ENCODE results near the gene TGM1.

TGM1 gene

DNA sequence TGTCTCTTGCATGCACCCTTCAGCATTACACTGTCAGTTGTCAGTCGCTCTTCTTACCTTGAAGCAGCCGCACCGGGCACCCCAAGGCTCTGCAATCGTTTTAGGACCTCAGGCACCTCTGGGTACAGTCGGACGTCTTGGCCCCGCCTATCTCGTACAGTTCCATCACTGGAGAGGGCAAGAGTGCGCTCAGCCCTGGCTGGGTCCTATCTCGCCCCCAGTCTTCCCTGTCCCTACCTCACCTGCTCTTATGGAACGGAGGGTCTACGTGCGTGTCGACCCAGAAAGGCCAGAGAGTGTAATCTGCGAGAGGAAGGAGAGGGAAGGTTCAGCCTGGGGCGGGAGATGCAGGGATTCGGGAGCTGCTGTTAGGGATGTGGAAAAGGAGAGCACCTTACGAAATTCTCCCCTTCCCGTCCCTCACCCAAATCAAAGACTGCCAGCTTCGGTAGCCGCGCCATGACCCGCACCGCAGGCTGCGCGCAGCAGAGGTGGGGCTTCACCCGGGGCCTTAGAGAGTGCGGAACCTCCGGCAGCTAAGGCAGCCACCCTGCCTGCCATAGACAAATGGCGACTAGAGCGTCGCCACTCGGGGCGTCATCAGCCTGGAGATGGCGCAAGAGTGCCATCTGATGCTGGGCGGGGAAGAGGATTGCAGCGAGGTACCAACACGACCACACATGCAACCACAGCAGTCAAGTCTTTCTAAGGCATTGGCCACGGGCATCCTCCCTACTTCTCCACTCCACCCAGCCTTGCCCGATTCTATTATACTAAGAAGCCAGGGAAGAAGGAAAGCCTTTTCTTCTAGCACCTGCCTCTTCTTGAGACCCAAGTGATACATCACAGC lies 47.3 kb downstream of the TGM1 start, which contains the start of gene MDP1 (continued):
- TF ChIP-seq BCL11A (tag by site-specific recombination; IDR thresholded peaks at IDR 0.05; ENCODE audit: low read depth) (no peak), ZNF423 (tag by site-specific recombination; IDR thresholded peaks at IDR 0.05) (peak; percentile 18; the same call in 1 of the 2 replicates), ZNF529 (tag by site-specific recombination; IDR thresholded peaks at IDR 0.05; ENCODE audit: insufficient replicate concordance) (no peak), GLI2 (tag by site-specific recombination; IDR thresholded peaks at IDR 0.05; ENCODE audit: borderline replicate concordance, low read depth) (no peak), ZNF112 (tag by site-specific recombination; IDR thresholded peaks at IDR 0.05) (no peak), ZNF843 (tag by site-specific recombination; IDR thresholded peaks at IDR 0.05) (peak; percentile 25; the same call in 1 of the 2 replicates), ZXDB (tag by site-specific recombination; IDR thresholded peaks at IDR 0.05) (peak; percentile 85; the same call in 1 of the 2 replicates), ZBTB21 (tag by site-specific recombination; IDR thresholded peaks at IDR 0.05) (peak; percentile 85), ZNF560 (tag by site-specific recombination; IDR thresholded peaks at IDR 0.05; ENCODE audit: borderline replicate concordance) (no peak), ZNF426 (tag by site-specific recombination; IDR thresholded peaks at IDR 0.05) (no peak), ZNF629 (tag by site-specific recombination; IDR thresholded peaks at IDR 0.05) (peak; percentile 93), ZNF10 (tag by site-specific recombination; IDR thresholded peaks at IDR 0.05) (peak; percentile 47; the same call in 1 of the 2 replicates), KLF9 (tag by site-specific recombination; IDR thresholded peaks at IDR 0.05; ENCODE audit: low read depth) (peak; percentile 6; the same call in 1 of the 2 replicates), ZNF292 (tag by site-specific recombination; IDR thresholded peaks at IDR 0.05; ENCODE audit: borderline replicate concordance, low read depth) (no peak), ZNF747 (tag by site-specific recombination; IDR thresholded peaks at IDR 0.05) (no peak), ZNF138 (tag by site-specific recombination; IDR thresholded peaks at IDR 0.05; ENCODE audit: borderline replicate concordance) (no peak), ZNF155 (tag by site-specific recombination; IDR thresholded peaks at IDR 0.05) (no peak)
- TF ChIP-seq, protein P1, sequence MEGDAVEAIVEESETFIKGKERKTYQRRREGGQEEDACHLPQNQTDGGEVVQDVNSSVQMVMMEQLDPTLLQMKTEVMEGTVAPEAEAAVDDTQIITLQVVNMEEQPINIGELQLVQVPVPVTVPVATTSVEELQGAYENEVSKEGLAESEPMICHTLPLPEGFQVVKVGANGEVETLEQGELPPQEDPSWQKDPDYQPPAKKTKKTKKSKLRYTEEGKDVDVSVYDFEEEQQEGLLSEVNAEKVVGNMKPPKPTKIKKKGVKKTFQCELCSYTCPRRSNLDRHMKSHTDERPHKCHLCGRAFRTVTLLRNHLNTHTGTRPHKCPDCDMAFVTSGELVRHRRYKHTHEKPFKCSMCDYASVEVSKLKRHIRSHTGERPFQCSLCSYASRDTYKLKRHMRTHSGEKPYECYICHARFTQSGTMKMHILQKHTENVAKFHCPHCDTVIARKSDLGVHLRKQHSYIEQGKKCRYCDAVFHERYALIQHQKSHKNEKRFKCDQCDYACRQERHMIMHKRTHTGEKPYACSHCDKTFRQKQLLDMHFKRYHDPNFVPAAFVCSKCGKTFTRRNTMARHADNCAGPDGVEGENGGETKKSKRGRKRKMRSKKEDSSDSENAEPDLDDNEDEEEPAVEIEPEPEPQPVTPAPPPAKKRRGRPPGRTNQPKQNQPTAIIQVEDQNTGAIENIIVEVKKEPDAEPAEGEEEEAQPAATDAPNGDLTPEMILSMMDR (tag by site-specific recombination; IDR thresholded peaks at IDR 0.05), result peak; percentile 93
- TF ChIP-seq, protein P2, sequence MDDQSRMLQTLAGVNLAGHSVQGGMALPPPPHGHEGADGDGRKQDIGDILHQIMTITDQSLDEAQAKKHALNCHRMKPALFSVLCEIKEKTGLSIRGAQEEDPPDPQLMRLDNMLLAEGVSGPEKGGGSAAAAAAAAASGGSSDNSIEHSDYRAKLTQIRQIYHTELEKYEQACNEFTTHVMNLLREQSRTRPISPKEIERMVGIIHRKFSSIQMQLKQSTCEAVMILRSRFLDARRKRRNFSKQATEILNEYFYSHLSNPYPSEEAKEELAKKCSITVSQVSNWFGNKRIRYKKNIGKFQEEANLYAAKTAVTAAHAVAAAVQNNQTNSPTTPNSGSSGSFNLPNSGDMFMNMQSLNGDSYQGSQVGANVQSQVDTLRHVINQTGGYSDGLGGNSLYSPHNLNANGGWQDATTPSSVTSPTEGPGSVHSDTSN (CRISPR knock-in tag; IDR thresholded peaks at IDR 0.05), result peak; percentile 72
- TF ChIP-seq, protein P3, sequence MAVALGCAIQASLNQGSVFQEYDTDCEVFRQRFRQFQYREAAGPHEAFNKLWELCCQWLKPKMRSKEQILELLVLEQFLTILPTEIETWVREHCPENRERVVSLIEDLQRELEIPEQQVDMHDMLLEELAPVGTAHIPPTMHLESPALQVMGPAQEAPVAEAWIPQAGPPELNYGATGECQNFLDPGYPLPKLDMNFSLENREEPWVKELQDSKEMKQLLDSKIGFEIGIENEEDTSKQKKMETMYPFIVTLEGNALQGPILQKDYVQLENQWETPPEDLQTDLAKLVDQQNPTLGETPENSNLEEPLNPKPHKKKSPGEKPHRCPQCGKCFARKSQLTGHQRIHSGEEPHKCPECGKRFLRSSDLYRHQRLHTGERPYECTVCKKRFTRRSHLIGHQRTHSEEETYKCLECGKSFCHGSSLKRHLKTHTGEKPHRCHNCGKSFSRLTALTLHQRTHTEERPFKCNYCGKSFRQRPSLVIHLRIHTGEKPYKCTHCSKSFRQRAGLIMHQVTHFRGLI (tag by site-specific recombination; IDR thresholded peaks at IDR 0.05), result peak; percentile 68; the same call in 1 of the 2 replicates
- TF ChIP-seq, protein P4, sequence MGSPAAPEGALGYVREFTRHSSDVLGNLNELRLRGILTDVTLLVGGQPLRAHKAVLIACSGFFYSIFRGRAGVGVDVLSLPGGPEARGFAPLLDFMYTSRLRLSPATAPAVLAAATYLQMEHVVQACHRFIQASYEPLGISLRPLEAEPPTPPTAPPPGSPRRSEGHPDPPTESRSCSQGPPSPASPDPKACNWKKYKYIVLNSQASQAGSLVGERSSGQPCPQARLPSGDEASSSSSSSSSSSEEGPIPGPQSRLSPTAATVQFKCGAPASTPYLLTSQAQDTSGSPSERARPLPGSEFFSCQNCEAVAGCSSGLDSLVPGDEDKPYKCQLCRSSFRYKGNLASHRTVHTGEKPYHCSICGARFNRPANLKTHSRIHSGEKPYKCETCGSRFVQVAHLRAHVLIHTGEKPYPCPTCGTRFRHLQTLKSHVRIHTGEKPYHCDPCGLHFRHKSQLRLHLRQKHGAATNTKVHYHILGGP (tag by site-specific recombination; IDR thresholded peaks at IDR 0.05), result no peak
- TF ChIP-seq, protein P5, sequence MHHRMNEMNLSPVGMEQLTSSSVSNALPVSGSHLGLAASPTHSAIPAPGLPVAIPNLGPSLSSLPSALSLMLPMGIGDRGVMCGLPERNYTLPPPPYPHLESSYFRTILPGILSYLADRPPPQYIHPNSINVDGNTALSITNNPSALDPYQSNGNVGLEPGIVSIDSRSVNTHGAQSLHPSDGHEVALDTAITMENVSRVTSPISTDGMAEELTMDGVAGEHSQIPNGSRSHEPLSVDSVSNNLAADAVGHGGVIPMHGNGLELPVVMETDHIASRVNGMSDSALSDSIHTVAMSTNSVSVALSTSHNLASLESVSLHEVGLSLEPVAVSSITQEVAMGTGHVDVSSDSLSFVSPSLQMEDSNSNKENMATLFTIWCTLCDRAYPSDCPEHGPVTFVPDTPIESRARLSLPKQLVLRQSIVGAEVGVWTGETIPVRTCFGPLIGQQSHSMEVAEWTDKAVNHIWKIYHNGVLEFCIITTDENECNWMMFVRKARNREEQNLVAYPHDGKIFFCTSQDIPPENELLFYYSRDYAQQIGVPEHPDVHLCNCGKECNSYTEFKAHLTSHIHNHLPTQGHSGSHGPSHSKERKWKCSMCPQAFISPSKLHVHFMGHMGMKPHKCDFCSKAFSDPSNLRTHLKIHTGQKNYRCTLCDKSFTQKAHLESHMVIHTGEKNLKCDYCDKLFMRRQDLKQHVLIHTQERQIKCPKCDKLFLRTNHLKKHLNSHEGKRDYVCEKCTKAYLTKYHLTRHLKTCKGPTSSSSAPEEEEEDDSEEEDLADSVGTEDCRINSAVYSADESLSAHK (tag by site-specific recombination; IDR thresholded peaks at IDR 0.05), result no peak
- TF ChIP-seq, protein P6, sequence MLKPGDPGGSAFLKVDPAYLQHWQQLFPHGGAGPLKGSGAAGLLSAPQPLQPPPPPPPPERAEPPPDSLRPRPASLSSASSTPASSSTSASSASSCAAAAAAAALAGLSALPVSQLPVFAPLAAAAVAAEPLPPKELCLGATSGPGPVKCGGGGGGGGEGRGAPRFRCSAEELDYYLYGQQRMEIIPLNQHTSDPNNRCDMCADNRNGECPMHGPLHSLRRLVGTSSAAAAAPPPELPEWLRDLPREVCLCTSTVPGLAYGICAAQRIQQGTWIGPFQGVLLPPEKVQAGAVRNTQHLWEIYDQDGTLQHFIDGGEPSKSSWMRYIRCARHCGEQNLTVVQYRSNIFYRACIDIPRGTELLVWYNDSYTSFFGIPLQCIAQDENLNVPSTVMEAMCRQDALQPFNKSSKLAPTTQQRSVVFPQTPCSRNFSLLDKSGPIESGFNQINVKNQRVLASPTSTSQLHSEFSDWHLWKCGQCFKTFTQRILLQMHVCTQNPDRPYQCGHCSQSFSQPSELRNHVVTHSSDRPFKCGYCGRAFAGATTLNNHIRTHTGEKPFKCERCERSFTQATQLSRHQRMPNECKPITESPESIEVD (tag by site-specific recombination; IDR thresholded peaks at IDR 0.05), result no peak
- TF ChIP-seq, protein P7, sequence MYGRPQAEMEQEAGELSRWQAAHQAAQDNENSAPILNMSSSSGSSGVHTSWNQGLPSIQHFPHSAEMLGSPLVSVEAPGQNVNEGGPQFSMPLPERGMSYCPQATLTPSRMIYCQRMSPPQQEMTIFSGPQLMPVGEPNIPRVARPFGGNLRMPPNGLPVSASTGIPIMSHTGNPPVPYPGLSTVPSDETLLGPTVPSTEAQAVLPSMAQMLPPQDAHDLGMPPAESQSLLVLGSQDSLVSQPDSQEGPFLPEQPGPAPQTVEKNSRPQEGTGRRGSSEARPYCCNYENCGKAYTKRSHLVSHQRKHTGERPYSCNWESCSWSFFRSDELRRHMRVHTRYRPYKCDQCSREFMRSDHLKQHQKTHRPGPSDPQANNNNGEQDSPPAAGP (tag by site-specific recombination; IDR thresholded peaks at IDR 0.05), result peak; percentile 90

Measured in HEK293 (cell line).